Suprapubic skin (tissue), 3 donors: ENCODE data around the gene EAF1.

Source experiments
- POLR2AphosphoS5 ChIP-seq, 3 donors: sonication (generic); formaldehyde crosslinking; IDR thresholded peaks; one replicate each; pipeline ENCODE4 v1.6.1; 2017; ENCODE audit warnings: antibody characterized with exemption in 3 of 3
- TF ChIP-seq, protein P1 (sequence below), 2 donors: fragments of 200-600 bp in 1 of 2; fragments of 450-650 bp in 1 of 2; sonication (generic) in 1 of 2; IDR thresholded peaks; one replicate each; pipeline ENCODE4 v1.5.1; 2016 to 2019; ENCODE audit warnings: antibody characterized with exemption in 2 of 2, mild to moderate bottlenecking in 1 of 2, moderate library complexity in 1 of 2

DNA sequence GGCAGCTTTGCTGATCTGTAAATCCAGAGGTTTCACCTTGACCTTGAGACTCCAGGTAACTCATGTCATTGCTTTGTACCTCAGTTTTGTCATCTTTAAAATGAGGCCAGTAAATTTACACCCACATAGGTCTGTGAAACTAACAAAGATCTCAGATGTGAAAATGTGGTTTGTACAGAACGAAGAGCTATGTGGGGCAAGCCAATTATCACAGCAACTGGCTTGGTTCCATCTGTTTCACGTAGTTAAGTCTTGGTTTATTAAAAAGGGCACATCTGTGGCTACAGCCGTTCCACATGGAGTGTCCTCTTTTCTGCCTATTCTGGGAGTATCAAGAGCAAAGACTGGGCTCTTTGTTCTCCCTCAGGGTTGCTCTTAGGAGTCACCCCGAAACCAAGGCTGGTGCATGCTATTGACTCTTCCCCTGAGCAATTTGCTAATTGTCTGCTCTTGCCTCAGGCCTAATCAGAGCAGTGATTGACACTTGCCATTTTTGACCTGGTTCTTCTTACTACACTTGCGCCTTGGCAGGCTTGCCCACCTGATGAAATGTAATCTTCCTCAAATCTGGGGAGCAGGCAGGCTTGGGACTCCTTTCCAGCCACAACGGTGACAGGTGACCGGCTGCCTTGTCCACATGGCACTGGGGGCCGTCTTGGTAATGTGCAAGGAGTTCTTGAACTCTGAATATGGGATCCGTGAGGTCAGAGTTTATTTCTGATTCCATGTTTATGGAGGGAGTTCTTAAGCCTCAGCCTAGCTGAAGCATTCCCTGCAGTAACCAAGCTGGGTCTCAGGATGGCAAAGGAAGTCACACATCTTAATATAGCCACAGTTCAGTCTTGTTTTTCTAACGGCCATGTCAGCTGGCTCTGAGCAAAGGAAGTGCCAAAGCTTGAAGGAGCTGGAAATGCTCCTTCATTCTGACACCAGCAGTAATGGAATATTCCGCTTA lies 40.1 kb downstream of the EAF1 start:
- no peak for TF ChIP-seq POLR2AphosphoS5 (IDR thresholded peaks at IDR 0.05)
- TF ChIP-seq, protein P1, sequence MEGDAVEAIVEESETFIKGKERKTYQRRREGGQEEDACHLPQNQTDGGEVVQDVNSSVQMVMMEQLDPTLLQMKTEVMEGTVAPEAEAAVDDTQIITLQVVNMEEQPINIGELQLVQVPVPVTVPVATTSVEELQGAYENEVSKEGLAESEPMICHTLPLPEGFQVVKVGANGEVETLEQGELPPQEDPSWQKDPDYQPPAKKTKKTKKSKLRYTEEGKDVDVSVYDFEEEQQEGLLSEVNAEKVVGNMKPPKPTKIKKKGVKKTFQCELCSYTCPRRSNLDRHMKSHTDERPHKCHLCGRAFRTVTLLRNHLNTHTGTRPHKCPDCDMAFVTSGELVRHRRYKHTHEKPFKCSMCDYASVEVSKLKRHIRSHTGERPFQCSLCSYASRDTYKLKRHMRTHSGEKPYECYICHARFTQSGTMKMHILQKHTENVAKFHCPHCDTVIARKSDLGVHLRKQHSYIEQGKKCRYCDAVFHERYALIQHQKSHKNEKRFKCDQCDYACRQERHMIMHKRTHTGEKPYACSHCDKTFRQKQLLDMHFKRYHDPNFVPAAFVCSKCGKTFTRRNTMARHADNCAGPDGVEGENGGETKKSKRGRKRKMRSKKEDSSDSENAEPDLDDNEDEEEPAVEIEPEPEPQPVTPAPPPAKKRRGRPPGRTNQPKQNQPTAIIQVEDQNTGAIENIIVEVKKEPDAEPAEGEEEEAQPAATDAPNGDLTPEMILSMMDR (IDR thresholded peaks at IDR 0.05) = no peak
